ENCODE results near the gene PYY.

The PYY gene

GRCh38 chr17:43995150-43995471, 41.4 kb upstream of the PYY start:
- Histone ChIP-seq H4K91ac (ENCODE audit: low read length) (no peak overlapping the region), H3K79me1 (replicated peaks; ENCODE audit: low read length, poor library complexity, severe bottlenecking) (no peaks in the 10 kb centered on the region), H3K9me3 (ENCODE audit: control insufficient read depth, low read length) (no peaks in the 10 kb centered on the region), H2BK12ac (ENCODE audit: low read length in 2 of 2) (no peak overlapping the region), H4K8ac (ENCODE audit: low read length) (no peak overlapping the region), H3K9ac (ENCODE audit: low read length) (peak overlapping the region; percentile 77), H3K4me2 (ENCODE audit: low read length, poor library complexity, severe bottlenecking) (peak overlapping the region; percentile 75), H2AK5ac (ENCODE audit: low read length, severe bottlenecking) (no peak overlapping the region), H3K4ac (ENCODE audit: low read depth in 1 of 2, low read length in 2 of 2) (no peak overlapping the region), H3K4me3 (ENCODE audit: insufficient read depth in 1 of 2, low read depth in 1 of 2, low read length in 2 of 2) (peak overlapping the region in 1 of 2 experiments; percentile 75), H3K23ac (ENCODE audit: low read length in 2 of 2) (no peak overlapping the region), H2BK15ac (ENCODE audit: low read depth, poor library complexity, severe bottlenecking) (no peak overlapping the region), H3K27ac (ENCODE audit: low read length, poor library complexity, severe bottlenecking) (no peak overlapping the region), H3K18ac (ENCODE audit: low read depth in 1 of 2, low read length in 2 of 2) (no peak overlapping the region), H3K14ac (ENCODE audit: low read length in 2 of 2) (no peak overlapping the region), H2BK5ac (ENCODE audit: low read depth, low read length, poor library complexity, severe bottlenecking) (no peak overlapping the region), H3K36me3 (ENCODE audit: control insufficient read depth in 1 of 2, insufficient read depth in 2 of 2, low read depth in 1 of 2, low read length in 2 of 2) (no peaks in the 10 kb centered on the region), H2BK120ac (ENCODE audit: low read depth, low read length) (no peak overlapping the region), H2AFZ (ENCODE audit: low read depth, low read length) (no peak overlapping the region), H3K4me1 (ENCODE audit: control insufficient read depth, insufficient read depth, low read depth, low read length) (peaks cover 7% of the 10 kb centered on the region), H3K27me3 (ENCODE audit: control insufficient read depth in 1 of 2, insufficient read depth in 1 of 2, low read length in 2 of 2) (peaks cover 4 to 17% of the 10 kb centered on the region in 2 experiments)
- no peak for DNase-seq
- WGBS: 35% methylated on average over 10 of the region's 12 CpGs

GRCh38 chr17:43994272-43995149, 40.8 kb upstream of the PYY start:
- Histone ChIP-seq H2BK120ac (ENCODE audit: low read depth, low read length) (no peak overlapping the region), H3K4ac (ENCODE audit: low read depth in 1 of 2, low read length in 2 of 2) (peak overlapping the region in 1 of 2 experiments; percentile 41), H3K36me3 (ENCODE audit: control insufficient read depth in 1 of 2, insufficient read depth in 2 of 2, low read depth in 1 of 2, low read length in 2 of 2) (no peaks in the 10 kb centered on the region), H3K18ac (ENCODE audit: low read depth in 1 of 2, low read length in 2 of 2) (peak overlapping the region in 1 of 2 experiments; percentile 48), H2AK5ac (ENCODE audit: low read length, severe bottlenecking) (no peak overlapping the region), H2BK15ac (ENCODE audit: low read depth, poor library complexity, severe bottlenecking) (no peak overlapping the region), H3K4me3 (ENCODE audit: insufficient read depth in 1 of 2, low read depth in 1 of 2, low read length in 2 of 2) (peak overlapping the region; percentile 22 to 75), H3K14ac (ENCODE audit: low read length in 2 of 2) (peak overlapping the region in 1 of 2 experiments; percentile 48), H3K4me2 (ENCODE audit: low read length, poor library complexity, severe bottlenecking) (peak overlapping the region; percentile 75), H4K8ac (ENCODE audit: low read length) (peak overlapping the region; percentile 42), H3K27me3 (ENCODE audit: control insufficient read depth in 1 of 2, insufficient read depth in 1 of 2, low read length in 2 of 2) (peaks cover 4 to 17% of the 10 kb centered on the region in 2 experiments), H2BK12ac (ENCODE audit: low read length in 2 of 2) (peak overlapping the region in 1 of 2 experiments; percentile 71), H4K91ac (ENCODE audit: low read length) (no peak overlapping the region), H3K9me3 (ENCODE audit: control insufficient read depth, low read length) (no peaks in the 10 kb centered on the region), H3K4me1 (ENCODE audit: control insufficient read depth, insufficient read depth, low read depth, low read length) (peaks cover 7% of the 10 kb centered on the region), H3K79me1 (replicated peaks; ENCODE audit: low read length, poor library complexity, severe bottlenecking) (no peaks in the 10 kb centered on the region), H2AFZ (ENCODE audit: low read depth, low read length) (peak overlapping the region; percentile 92), H3K27ac (ENCODE audit: low read length, poor library complexity, severe bottlenecking) (no peak overlapping the region), H2BK5ac (ENCODE audit: low read depth, low read length, poor library complexity, severe bottlenecking) (no peak overlapping the region), H3K9ac (ENCODE audit: low read length) (peak overlapping the region; percentile 77), H3K23ac (ENCODE audit: low read length in 2 of 2) (no peak overlapping the region)
- peak; percentile 66 for DNase-seq
- WGBS: 11% methylated on average over 50 of the region's 52 CpGs

GRCh38 chr17:43992641-43993040, 38.9 kb upstream of the PYY start:
- H2AK5ac ChIP-seq (ENCODE audit: low read length, severe bottlenecking): no peak overlapping the region
- H3K4me1 ChIP-seq (ENCODE audit: control insufficient read depth, insufficient read depth, low read depth, low read length): peaks cover 7% of the 10 kb centered on the region
- no peak overlapping the region for H4K8ac ChIP-seq (ENCODE audit: low read length)
- H2BK15ac ChIP-seq (ENCODE audit: low read depth, poor library complexity, severe bottlenecking): no peak overlapping the region
- no peaks in the 10 kb centered on the region for H3K79me1 ChIP-seq (replicated peaks; ENCODE audit: low read length, poor library complexity, severe bottlenecking)
- H3K4ac ChIP-seq (ENCODE audit: low read depth in 1 of 2, low read length in 2 of 2): no peak overlapping the region
- no peak overlapping the region for H3K4me3 ChIP-seq (ENCODE audit: insufficient read depth in 1 of 2, low read depth in 1 of 2, low read length in 2 of 2)
- H3K4me2 ChIP-seq (ENCODE audit: low read length, poor library complexity, severe bottlenecking): no peak overlapping the region
- no peak overlapping the region for H2AFZ ChIP-seq (ENCODE audit: low read depth, low read length)
- peaks cover 7 to 25% of the 10 kb centered on the region in 2 experiments for H3K27me3 ChIP-seq (ENCODE audit: control insufficient read depth in 1 of 2, insufficient read depth in 1 of 2, low read length in 2 of 2)
- H3K14ac ChIP-seq (ENCODE audit: low read length in 2 of 2): no peak overlapping the region
- no peak overlapping the region for H4K91ac ChIP-seq (ENCODE audit: low read length)
- no peak overlapping the region for H3K23ac ChIP-seq (ENCODE audit: low read length in 2 of 2)
- H2BK120ac ChIP-seq (ENCODE audit: low read depth, low read length): no peak overlapping the region
- no peaks in the 10 kb centered on the region for H3K9me3 ChIP-seq (ENCODE audit: control insufficient read depth, low read length)
- H3K18ac ChIP-seq (ENCODE audit: low read depth in 1 of 2, low read length in 2 of 2): no peak overlapping the region
- no peak overlapping the region for H3K9ac ChIP-seq (ENCODE audit: low read length)
- H3K36me3 ChIP-seq (ENCODE audit: control insufficient read depth in 1 of 2, insufficient read depth in 2 of 2, low read depth in 1 of 2, low read length in 2 of 2): no peaks in the 10 kb centered on the region
- H2BK12ac ChIP-seq (ENCODE audit: low read length in 2 of 2): no peak overlapping the region
- H3K27ac ChIP-seq (ENCODE audit: low read length, poor library complexity, severe bottlenecking): no peak overlapping the region
- no peak for DNase-seq
- no peak overlapping the region for H2BK5ac ChIP-seq (ENCODE audit: low read depth, low read length, poor library complexity, severe bottlenecking)
- 94% methylated on average over 11 of the region's 14 CpGs for WGBS

- Histone ChIP-seq H2BK120ac (ENCODE audit: low read depth, low read length) (no peak overlapping the region), H3K23ac (ENCODE audit: low read length in 2 of 2) (no peak overlapping the region), H3K4me2 (ENCODE audit: low read length, poor library complexity, severe bottlenecking) (no peak overlapping the region), H3K9ac (ENCODE audit: low read length) (no peak overlapping the region), H3K18ac (ENCODE audit: low read depth in 1 of 2, low read length in 2 of 2) (no peak overlapping the region), H3K79me1 (replicated peaks; ENCODE audit: low read length, poor library complexity, severe bottlenecking) (no peaks in the 10 kb centered on the region), H2BK5ac (ENCODE audit: low read depth, low read length, poor library complexity, severe bottlenecking) (peak overlapping the region; percentile 44), H3K14ac (ENCODE audit: low read length in 2 of 2) (no peak overlapping the region), H2BK15ac (ENCODE audit: low read depth, poor library complexity, severe bottlenecking) (no peak overlapping the region), H2AK5ac (ENCODE audit: low read length, severe bottlenecking) (no peak overlapping the region), H3K36me3 (ENCODE audit: control insufficient read depth in 1 of 2, insufficient read depth in 2 of 2, low read depth in 1 of 2, low read length in 2 of 2) (no peaks in the 10 kb centered on the region), H3K27me3 (ENCODE audit: control insufficient read depth in 1 of 2, insufficient read depth in 1 of 2, low read length in 2 of 2) (peaks cover 24 to 28% of the 10 kb centered on the region in 2 experiments), H2BK12ac (ENCODE audit: low read length in 2 of 2) (no peak overlapping the region), H4K8ac (ENCODE audit: low read length) (no peak overlapping the region), H4K91ac (ENCODE audit: low read length) (no peak overlapping the region), H2AFZ (ENCODE audit: low read depth, low read length) (no peak overlapping the region), H3K4me1 (ENCODE audit: control insufficient read depth, insufficient read depth, low read depth, low read length) (peaks cover 12% of the 10 kb centered on the region), H3K4me3 (ENCODE audit: insufficient read depth in 1 of 2, low read depth in 1 of 2, low read length in 2 of 2) (no peak overlapping the region), H3K4ac (ENCODE audit: low read depth in 1 of 2, low read length in 2 of 2) (no peak overlapping the region), H3K27ac (ENCODE audit: low read length, poor library complexity, severe bottlenecking) (no peak overlapping the region), H3K9me3 (ENCODE audit: control insufficient read depth, low read length) (no peaks in the 10 kb centered on the region)
- WGBS: 84% methylated on average over 9 of the region's 9 CpGs
- DNase-seq: no peak
These were observed 34.6 kb upstream of the PYY start for GRCh38 chr17:43988301-43988700.
